OCI-LY3 (cell line): Measurements from ENCODE around the gene KANSL1.

Experiments
- H2AFZ ChIP-seq: fragments of 200-600, 300-600 bp; shearing (Covaris generic); 2 replicates; pipeline ENCODE4 v1.6.0; 2014; ENCODE audit warnings: antibody characterized with exemption, low read depth, low read length
- H3K27ac ChIP-seq: fragments of 200-600, 300-600 bp; sonication (generic); 2 replicates; pipeline ENCODE4 v1.5.1; 2014; ENCODE audit warnings: mild to moderate bottlenecking, low read length, moderate library complexity, mixed read lengths
- H3K27me3 ChIP-seq: fragments of 200-600, 300-600 bp; sonication (generic); 2 replicates; pipeline ENCODE4 v1.6.1; 2014; ENCODE audit warnings: low read depth, low read length, mixed read lengths
- H3K36me3 ChIP-seq: fragments of 200-600, 300-600 bp; sonication (generic); replicated peaks from 2 replicates; pipeline ENCODE3; 2014; ENCODE audit warnings: low read depth, low read length, mixed read lengths
- H3K4me1 ChIP-seq: fragments of 300-600, 200-600 bp; sonication (generic); 2 replicates; pipeline ENCODE4 v1.6.1; 2014; ENCODE audit warnings: low read length, mixed read lengths
- H3K4me2 ChIP-seq: fragments of 200-600, 300-600 bp; sonication (generic); 2 replicates; pipeline ENCODE4 v1.6.1; 2014; ENCODE audit warnings: low read length, mixed read lengths
- H3K4me3 ChIP-seq: fragments of 300-600, 200-600 bp; sonication (generic); 2 replicates; pipeline ENCODE4 v1.5.1; 2014; ENCODE audit warnings: antibody characterized with exemption, mild to moderate bottlenecking, low read length, moderate library complexity
- H3K79me2 ChIP-seq: fragments of 300-600, 200-600 bp; shearing (Covaris generic); 2 replicates; pipeline ENCODE4 v1.6.1; 2014; ENCODE audit warnings: mild to moderate bottlenecking, low read length, mixed read lengths
- H3K9ac ChIP-seq: fragments of 300-600, 200-600 bp; shearing (Covaris generic); 2 replicates; pipeline ENCODE4 v1.6.0; 2014; ENCODE audit warnings: mild to moderate bottlenecking, low read length, moderate library complexity
- H3K9me3 ChIP-seq: fragments of 200-600, 300-600 bp; shearing (Covaris generic); 2 replicates; pipeline ENCODE4 v1.6.1; 2014; ENCODE audit warnings: low read length, mixed read lengths; ENCODE audit not compliant: insufficient read depth
- H4K20me1 ChIP-seq: fragments of 200-600, 300-600 bp; sonication (generic); 2 replicates; pipeline ENCODE4 v1.6.1; 2016; ENCODE audit warnings: low read length, mixed read lengths; ENCODE audit not compliant: insufficient read depth
- CTCF ChIP-seq: fragments of 200-600, 300-600 bp; sonication (generic); IDR thresholded peaks from 2 replicates; pipeline ENCODE4 v1.5.1; 2014; ENCODE audit warnings: antibody characterized with exemption, low read length, low read depth
- EZH2phosphoT487 ChIP-seq: fragments of 200-600 bp; shearing (Covaris generic); IDR thresholded peaks from 2 replicates; pipeline ENCODE4 v1.6.1; 2018; ENCODE audit warnings: antibody characterized with exemption, mixed run types, low read depth

Gene KANSL1

GRCh38 chr17:46028981-46029565 lies 164.2 kb downstream of the KANSL1 start:
- H3K36me3 ChIP-seq = peaks cover 42% of the 10 kb centered on the region

DNA sequence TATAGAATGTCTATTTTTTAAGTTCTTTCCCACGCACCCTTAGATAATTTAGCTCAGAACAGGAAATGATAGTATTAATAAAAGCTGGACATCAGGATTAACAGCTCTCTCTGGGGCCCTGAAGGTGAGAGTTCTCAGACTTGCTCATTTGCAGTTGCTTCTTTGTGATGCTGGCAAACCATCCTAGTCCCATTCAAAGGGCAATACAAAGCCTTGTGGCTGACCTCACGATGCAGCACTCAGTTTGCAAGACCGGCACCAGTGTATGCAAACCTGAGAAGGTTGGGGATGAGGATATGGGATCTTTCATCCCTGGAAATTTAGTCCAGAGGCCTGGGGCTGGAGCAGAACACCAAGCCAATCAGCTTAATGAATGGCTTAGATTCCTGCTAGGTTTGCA lies 164.9 kb downstream of the KANSL1 start:
- H2AFZ ChIP-seq = no peak overlapping the region
- no peaks in the 10 kb centered on the region for H3K27me3 ChIP-seq
- no peaks in the 10 kb centered on the region for H3K79me2 ChIP-seq
- H3K9ac ChIP-seq = no peak overlapping the region
- no peaks in the 10 kb centered on the region for H3K4me1 ChIP-seq
- no peak overlapping the region for H3K4me2 ChIP-seq
- TF ChIP-seq EZH2phosphoT487 = no peak
- no peak for TF ChIP-seq CTCF
- peaks cover 35% of the 10 kb centered on the region for H3K36me3 ChIP-seq
- H4K20me1 ChIP-seq = peaks cover 5% of the 10 kb centered on the region; the same call in 1 of the 2 replicates
- no peak overlapping the region for H3K4me3 ChIP-seq
- H3K27ac ChIP-seq = no peak overlapping the region
- H3K9me3 ChIP-seq = no peaks in the 10 kb centered on the region

More at GRCh38 chr17:46028981-46029565, 164.2 kb downstream of the KANSL1 start:
- Histone ChIP-seq H3K27ac (no peak overlapping the region), H3K79me2 (no peaks in the 10 kb centered on the region), H3K4me2 (no peak overlapping the region), H3K9me3 (no peaks in the 10 kb centered on the region), H3K4me3 (no peak overlapping the region), H3K4me1 (no peaks in the 10 kb centered on the region), H2AFZ (no peak overlapping the region), H4K20me1 (peaks cover 5% of the 10 kb centered on the region; the same call in 1 of the 2 replicates), H3K9ac (no peak overlapping the region), H3K27me3 (no peaks in the 10 kb centered on the region)
- TF ChIP-seq EZH2phosphoT487 (no peak), CTCF (no peak)

- no peaks in the 10 kb centered on the region for H3K27me3 ChIP-seq
- H3K79me2 ChIP-seq = no peaks in the 10 kb centered on the region
- no peak overlapping the region for H3K27ac ChIP-seq
- H2AFZ ChIP-seq = no peak overlapping the region
- peaks cover 32% of the 10 kb centered on the region for H3K36me3 ChIP-seq
- no peaks in the 10 kb centered on the region for H3K9me3 ChIP-seq
- no peak overlapping the region for H3K4me3 ChIP-seq
- H4K20me1 ChIP-seq = peaks cover 5% of the 10 kb centered on the region; the same call in 1 of the 2 replicates
- TF ChIP-seq EZH2phosphoT487 (no peak), CTCF (no peak)
- H3K4me1 ChIP-seq = no peaks in the 10 kb centered on the region
- no peak overlapping the region for H3K4me2 ChIP-seq
- no peak overlapping the region for H3K9ac ChIP-seq
Measured at GRCh38 chr17:46027976-46028325, 165.3 kb downstream of the KANSL1 start.

DNA sequence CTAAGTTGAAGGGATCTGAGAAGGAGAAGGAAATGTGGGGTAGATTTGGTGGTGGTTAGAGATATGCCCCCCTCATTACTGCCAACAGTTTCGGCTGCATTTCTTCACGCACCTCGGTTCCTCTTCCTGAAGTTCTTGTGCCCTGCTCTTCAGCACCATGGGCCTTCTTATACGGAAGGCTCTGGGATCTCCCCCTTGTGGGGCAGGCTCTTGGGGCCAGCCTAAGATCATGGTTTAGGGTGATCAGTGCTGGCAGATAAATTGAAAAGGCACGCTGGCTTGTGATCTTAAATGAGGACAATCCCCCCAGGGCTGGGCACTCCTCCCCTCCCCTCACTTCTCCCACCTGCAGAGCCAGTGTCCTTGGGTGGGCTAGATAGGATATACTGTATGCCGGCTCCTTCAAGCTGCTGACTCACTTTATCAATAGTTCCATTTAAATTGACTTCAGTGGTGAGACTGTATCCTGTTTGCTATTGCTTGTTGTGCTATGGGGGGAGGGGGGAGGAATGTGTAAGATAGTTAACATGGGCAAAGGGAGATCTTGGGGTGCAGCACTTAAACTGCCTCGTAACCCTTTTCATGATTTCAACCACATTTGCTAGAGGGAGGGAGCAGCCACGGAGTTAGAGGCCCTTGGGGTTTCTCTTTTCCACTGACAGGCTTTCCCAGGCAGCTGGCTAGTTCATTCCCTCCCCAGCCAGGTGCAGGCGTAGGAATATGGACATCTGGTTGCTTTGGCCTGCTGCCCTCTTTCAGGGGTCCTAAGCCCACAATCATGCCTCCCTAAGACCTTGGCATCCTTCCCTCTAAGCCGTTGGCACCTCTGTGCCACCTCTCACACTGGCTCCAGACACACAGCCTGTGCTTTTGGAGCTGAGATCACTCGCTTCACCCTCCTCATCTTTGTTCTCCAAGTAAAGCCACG lies 165.9 kb downstream of the KANSL1 start:
- peaks cover 27% of the 10 kb centered on the region for H3K36me3 ChIP-seq
- no peaks in the 10 kb centered on the region for H3K27me3 ChIP-seq
- no peak overlapping the region for H3K9ac ChIP-seq
- H3K27ac ChIP-seq = no peak overlapping the region
- H3K79me2 ChIP-seq = no peaks in the 10 kb centered on the region
- TF ChIP-seq EZH2phosphoT487 (no peak), CTCF (no peak)
- no peak overlapping the region for H3K4me3 ChIP-seq
- H2AFZ ChIP-seq = no peak overlapping the region
- H3K9me3 ChIP-seq = no peaks in the 10 kb centered on the region
- no peaks in the 10 kb centered on the region for H3K4me1 ChIP-seq
- no peak overlapping the region for H3K4me2 ChIP-seq
- peaks cover 5% of the 10 kb centered on the region; the same call in 1 of the 2 replicates for H4K20me1 ChIP-seq
